Measurements from ENCODE around the gene CACNA1C.
"Not testable (repeated sequence)": the region's sequence is repeated elsewhere in the genome, so short reads cannot be mapped to it uniquely, and the experiment has no call there.

CACNA1C gene

GRCh38 chr12:2664721-2665577 lies 612.2 kb downstream of the CACNA1C start:
- no peak for DNase-seq

- DNase-seq, result no peak
These were observed 613.6 kb downstream of the CACNA1C start for GRCh38 chr12:2666411-2666810.

- DNase-seq, result no peak
These were observed 614.1 kb downstream of the CACNA1C start for GRCh38 chr12:2666846-2667245.

- no peak for DNase-seq
These were observed 615.1 kb downstream of the CACNA1C start for GRCh38 chr12:2667716-2668440.

- no peak for DNase-seq
These were observed 616.0 kb downstream of the CACNA1C start for GRCh38 chr12:2668816-2669215.

GRCh38 chr12:2669560-2669959 lies 616.8 kb downstream of the CACNA1C start:
- DNase-seq, result no peak

- no peak for DNase-seq
These were observed 620.1 kb downstream of the CACNA1C start for GRCh38 chr12:2672863-2673262.

- no peak for DNase-seq
These were observed 621.4 kb downstream of the CACNA1C start for GRCh38 chr12:2673966-2674810.

- DNase-seq, result no peak
These were observed 623.0 kb downstream of the CACNA1C start for GRCh38 chr12:2675776-2676175.

- no peak for DNase-seq
These were observed 624.5 kb downstream of the CACNA1C start for GRCh38 chr12:2677142-2677880.

- DNase-seq, result no peak
These were observed 625.6 kb downstream of the CACNA1C start for GRCh38 chr12:2678426-2678825.

GRCh38 chr12:2679068-2679815 lies 626.5 kb downstream of the CACNA1C start:
- no peak for DNase-seq

GRCh38 chr12:2679816-2680675 lies 627.3 kb downstream of the CACNA1C start:
- no peak for DNase-seq

- no peak for DNase-seq
These were observed 627.9 kb downstream of the CACNA1C start for GRCh38 chr12:2680676-2681039.

GRCh38 chr12:2681450-2682205 lies 628.8 kb downstream of the CACNA1C start:
- no peak for DNase-seq

- peak; percentile 83 for DNase-seq
These were observed 629.8 kb downstream of the CACNA1C start for GRCh38 chr12:2682296-2683251.

GRCh38 chr12:2683283-2684025 lies 630.7 kb downstream of the CACNA1C start:
- DNase-seq, result no peak

- DNase-seq, result not testable (repeated sequence)
These were observed 631.2 kb downstream of the CACNA1C start for GRCh38 chr12:2684026-2684325.
